ENCODE measurements around the gene ZMYM4. TPM values are rescaled to one million over a fixed set of nuclear protein-coding genes. Genes with fewer than 3 reads are reported as not detected.
A peak's percentile ranks its signal among the peaks of the same experiment; 100 is the strongest.

The ZMYM4 gene
- polyA plus RNA-seq, 3 donors: 12.3 to 31.8 (median 26.0) TPM

DNA sequence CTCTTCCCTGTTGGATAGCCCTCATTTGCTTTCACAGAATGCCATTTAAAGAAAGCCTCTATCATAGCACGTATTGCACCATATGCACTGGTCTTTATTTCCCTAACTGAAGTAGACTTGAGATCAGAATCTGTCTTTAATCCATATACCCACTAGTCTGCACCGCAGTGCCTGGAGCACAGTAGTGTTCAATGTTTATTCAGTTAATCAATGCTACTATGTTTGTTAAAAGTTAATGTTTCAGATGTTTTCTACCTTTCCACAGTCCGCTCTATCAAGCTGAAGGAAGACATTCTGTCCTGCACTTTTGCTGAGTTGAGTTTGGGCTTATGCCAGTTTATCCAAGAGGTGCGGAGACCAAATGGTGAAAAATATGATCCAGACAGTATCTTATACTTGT lies 139.2 kb downstream of the ZMYM4 start:
- peaks cover 11 to 22% of the 10 kb centered on the region in 2 donors for H3K4me1 ChIP-seq (ENCODE audit: control insufficient read depth in 1 of 2, insufficient read depth in 2 of 2, low read length in 2 of 2)
- H2AFZ ChIP-seq (ENCODE audit: insufficient read depth, low read depth, low read length, poor library complexity, severe bottlenecking): no peak overlapping the region
- H4K20me1 ChIP-seq (ENCODE audit: insufficient read depth, low read length): no peaks in the 10 kb centered on the region
- Mint-ChIP-seq H3K9me3 (no peaks in the 10 kb centered on the region), H3K4me1 (peaks cover 19% of the 10 kb centered on the region), H3K4me3 (no peak overlapping the region), H3K27me3 (ENCODE audit: low read depth in 3 of 3) (peaks cover 0 to 3% (median 2%) of the 10 kb centered on the region in 3 donors), H3K27ac (no peak overlapping the region), H3K36me3 (peaks cover 45 to 63% of the 10 kb centered on the region in 2 donors)
- no peak overlapping the region for H3K4me3 ChIP-seq (replicated peaks in 1 of 3; ENCODE audit: low read depth in 2 of 3, low read length in 3 of 3)
- intact Hi-C loops (cut with micrococcal nuclease): no loop called here
- no peak overlapping the region for H3K4me2 ChIP-seq (replicated peaks; ENCODE audit: extremely low read depth, low read length, poor library complexity, severe bottlenecking)
- H3K36me3 ChIP-seq (replicated peaks in 1 of 2; ENCODE audit: control insufficient read depth in 1 of 2, insufficient read depth in 2 of 2, low read length in 2 of 2): peaks cover 30 to 63% of the 10 kb centered on the region in 2 donors
- no peaks in the 10 kb centered on the region for H3K9me3 ChIP-seq (replicated peaks in 1 of 2; ENCODE audit: control insufficient read depth in 1 of 2, insufficient read depth in 1 of 2, low read length in 2 of 2)
- H3K27me3 ChIP-seq (ENCODE audit: control insufficient read depth in 2 of 2, insufficient read depth in 2 of 2, low read length in 2 of 2): no peaks in the 10 kb centered on the region
- H3K79me2 ChIP-seq (ENCODE audit: insufficient read depth, low read length): no peaks in the 10 kb centered on the region
- H3K9ac ChIP-seq (ENCODE audit: insufficient read depth, low read length, poor library complexity, severe bottlenecking): no peak overlapping the region
- no peak for DNase-seq
- TF ChIP-seq, protein P1, sequence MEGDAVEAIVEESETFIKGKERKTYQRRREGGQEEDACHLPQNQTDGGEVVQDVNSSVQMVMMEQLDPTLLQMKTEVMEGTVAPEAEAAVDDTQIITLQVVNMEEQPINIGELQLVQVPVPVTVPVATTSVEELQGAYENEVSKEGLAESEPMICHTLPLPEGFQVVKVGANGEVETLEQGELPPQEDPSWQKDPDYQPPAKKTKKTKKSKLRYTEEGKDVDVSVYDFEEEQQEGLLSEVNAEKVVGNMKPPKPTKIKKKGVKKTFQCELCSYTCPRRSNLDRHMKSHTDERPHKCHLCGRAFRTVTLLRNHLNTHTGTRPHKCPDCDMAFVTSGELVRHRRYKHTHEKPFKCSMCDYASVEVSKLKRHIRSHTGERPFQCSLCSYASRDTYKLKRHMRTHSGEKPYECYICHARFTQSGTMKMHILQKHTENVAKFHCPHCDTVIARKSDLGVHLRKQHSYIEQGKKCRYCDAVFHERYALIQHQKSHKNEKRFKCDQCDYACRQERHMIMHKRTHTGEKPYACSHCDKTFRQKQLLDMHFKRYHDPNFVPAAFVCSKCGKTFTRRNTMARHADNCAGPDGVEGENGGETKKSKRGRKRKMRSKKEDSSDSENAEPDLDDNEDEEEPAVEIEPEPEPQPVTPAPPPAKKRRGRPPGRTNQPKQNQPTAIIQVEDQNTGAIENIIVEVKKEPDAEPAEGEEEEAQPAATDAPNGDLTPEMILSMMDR (IDR thresholded peaks at IDR 0.05): no peak
- WGBS (ENCODE audit: insufficient coverage): no CpG with 5 or more reads among the region's 4 CpGs
- H3K27ac ChIP-seq (ENCODE audit: low read depth in 1 of 2, low read length in 2 of 2): no peak overlapping the region

DNA sequence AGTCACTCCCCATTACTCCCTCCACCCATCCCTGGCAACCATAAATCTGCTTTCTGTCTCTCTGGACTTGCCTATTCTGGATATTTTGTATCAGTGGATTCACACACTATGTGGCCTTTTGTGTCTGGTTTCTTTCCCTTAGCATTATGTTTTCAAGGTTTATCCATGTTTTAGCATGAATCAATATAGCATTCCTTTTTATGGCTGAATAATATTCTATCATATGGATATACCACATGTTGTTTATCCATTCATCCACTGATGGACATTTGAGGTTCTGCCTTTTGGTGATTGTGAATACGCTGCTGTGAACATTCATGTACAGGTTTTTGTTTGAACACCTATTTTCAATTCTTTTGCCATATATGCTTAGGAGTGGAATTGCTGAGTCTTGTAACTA lies 140.4 kb downstream of the ZMYM4 start:
- WGBS (ENCODE audit: insufficient coverage): no CpG with 5 or more reads among the region's 1 CpG

More for the DNA sequence above, 140.4 kb downstream of the ZMYM4 start:
- Histone ChIP-seq H3K27ac (ENCODE audit: low read depth in 1 of 2, low read length in 2 of 2) (peak overlapping the region in 1 of 2 donors; percentile 18), H3K27me3 (ENCODE audit: control insufficient read depth in 2 of 2, insufficient read depth in 2 of 2, low read length in 2 of 2) (no peaks in the 10 kb centered on the region), H2AFZ (ENCODE audit: insufficient read depth, low read depth, low read length, poor library complexity, severe bottlenecking) (no peak overlapping the region), H4K20me1 (ENCODE audit: insufficient read depth, low read length) (no peaks in the 10 kb centered on the region), H3K79me2 (ENCODE audit: insufficient read depth, low read length) (no peaks in the 10 kb centered on the region), H3K9ac (ENCODE audit: insufficient read depth, low read length, poor library complexity, severe bottlenecking) (no peak overlapping the region), H3K9me3 (replicated peaks in 1 of 2; ENCODE audit: control insufficient read depth in 1 of 2, insufficient read depth in 1 of 2, low read length in 2 of 2) (no peaks in the 10 kb centered on the region), H3K36me3 (replicated peaks in 1 of 2; ENCODE audit: control insufficient read depth in 1 of 2, insufficient read depth in 2 of 2, low read length in 2 of 2) (peaks cover 30 to 54% of the 10 kb centered on the region in 2 donors), H3K4me2 (replicated peaks; ENCODE audit: extremely low read depth, low read length, poor library complexity, severe bottlenecking) (no peak overlapping the region), H3K4me1 (ENCODE audit: control insufficient read depth in 1 of 2, insufficient read depth in 2 of 2, low read length in 2 of 2) (peaks cover 16 to 32% of the 10 kb centered on the region in 2 donors), H3K4me3 (replicated peaks in 1 of 3; ENCODE audit: low read depth in 2 of 3, low read length in 3 of 3) (no peak overlapping the region)
- Mint-ChIP-seq H3K27ac (peak overlapping the region in 1 of 7 donors; percentile 32), H3K36me3 (peaks cover 41 to 58% of the 10 kb centered on the region in 2 donors), H3K4me3 (no peak overlapping the region), H3K4me1 (peaks cover 29% of the 10 kb centered on the region), H3K9me3 (no peaks in the 10 kb centered on the region), H3K27me3 (ENCODE audit: low read depth in 3 of 3) (peaks cover 0 to 3% (median 2%) of the 10 kb centered on the region in 3 donors)
- DNase-seq: no peak
- TF ChIP-seq, protein P1 (IDR thresholded peaks at IDR 0.05): no peak
- intact Hi-C loops (cut with micrococcal nuclease): no loop called here

Measured in CD14-positive monocyte (primary cell).